ENCODE data around the gene NDUFAF8. TPM values are rescaled to one million over a fixed set of nuclear protein-coding genes. Genes with fewer than 3 reads are reported as not detected.

The NDUFAF8 gene
- total RNA-seq, 4 donors from 2014 or later: 22.3 to 35.4 (median 29.9) TPM; not detected in 1

- TF ChIP-seq CTCF (IDR thresholded peaks at IDR 0.05) (no peak), POLR2A (IDR thresholded peaks at IDR 0.05) (no peak), EP300 (IDR thresholded peaks at IDR 0.05; ENCODE audit: low read depth) (no peak), POLR2AphosphoS5 (IDR thresholded peaks at IDR 0.05) (no peak)
- H3K4me3 ChIP-seq: no peak overlapping the region
- DNase-seq: no peak
- H3K9me3 ChIP-seq: no peaks in the 10 kb centered on the region
- no peaks in the 10 kb centered on the region for H3K27me3 ChIP-seq
- in situ Hi-C loops (cut with MboI; ENCODE audit: low pct_ligation_motif_present in 1 of 4, low pct_unique_long_range_greater_than_20kb in 1 of 4, low sequenced_read_pairs in 3 of 4): loop anchor here in 3 of 4 donors (25.0 kb wide), 2 partner anchors 220 to 345 kb away; no protein-coding TSS in a partner anchor
- H3K4me1 ChIP-seq: no peaks in the 10 kb centered on the region
- H3K27ac ChIP-seq: no peak overlapping the region
- intact Hi-C loops (cut with DNase I; ENCODE audit: low total_unique reads): no loop called here
- 93% methylated on average over 6 of the region's 6 CpGs; no CpG with 5 or more reads in 1 of the 2 donors for WGBS, 2 donors (ENCODE audit: low coverage in 1 of 2)
- peaks cover 0 to 41% (median 7%) of the 10 kb centered on the region in 4 donors for H3K36me3 ChIP-seq
These were observed 28.4 kb downstream of the NDUFAF8 start for GRCh38 chr17:81267390-81268067.

GRCh38 chr17:81270279-81270678 lies 31.2 kb downstream of the NDUFAF8 start:
- DNase-seq: no peak
- in situ Hi-C loops (cut with MboI; ENCODE audit: low pct_ligation_motif_present in 1 of 4, low pct_unique_long_range_greater_than_20kb in 1 of 4, low sequenced_read_pairs in 3 of 4) (loop anchor here in 3 of 4 donors (25.0 kb wide), 2 partner anchors 217 to 342 kb away; no protein-coding TSS in a partner anchor), intact Hi-C loops (cut with DNase I; ENCODE audit: low total_unique reads) (no loop called here)
- Histone ChIP-seq H3K36me3 (peaks cover 0 to 58% (median 9%) of the 10 kb centered on the region in 4 donors), H3K4me1 (no peaks in the 10 kb centered on the region), H3K4me3 (no peak overlapping the region), H3K9me3 (no peaks in the 10 kb centered on the region), H3K27me3 (no peaks in the 10 kb centered on the region), H3K27ac (no peak overlapping the region)
- WGBS, 2 donors (ENCODE audit: low coverage in 1 of 2): 95% methylated on average over 18 of the region's 18 CpGs; no CpG with 5 or more reads in 1 of the 2 donors
- no peak for TF ChIP-seq CTCF (IDR thresholded peaks at IDR 0.05)
- TF ChIP-seq EP300 (IDR thresholded peaks at IDR 0.05; ENCODE audit: low read depth): no peak

- no peak for TF ChIP-seq EP300 (IDR thresholded peaks at IDR 0.05; ENCODE audit: low read depth)
- Histone ChIP-seq H3K4me1 (no peaks in the 10 kb centered on the region), H3K27me3 (no peaks in the 10 kb centered on the region), H3K4me3 (no peak overlapping the region), H3K36me3 (peaks cover 0 to 57% (median 9%) of the 10 kb centered on the region in 4 donors), H3K27ac (no peak overlapping the region), H3K9me3 (no peaks in the 10 kb centered on the region)
- intact Hi-C loops (cut with DNase I; ENCODE audit: low total_unique reads) (no loop called here), in situ Hi-C loops (cut with MboI; ENCODE audit: low pct_ligation_motif_present in 1 of 4, low pct_unique_long_range_greater_than_20kb in 1 of 4, low sequenced_read_pairs in 3 of 4) (loop anchor here in 3 of 4 donors (25.0 kb wide), 2 partner anchors 216 to 341 kb away; no protein-coding TSS in a partner anchor)
- WGBS, 2 donors (ENCODE audit: low coverage in 1 of 2): 98% methylated on average over 12 of the region's 12 CpGs; no CpG with 5 or more reads in 1 of the 2 donors
- DNase-seq: no peak
These were observed 32.1 kb downstream of the NDUFAF8 start for GRCh38 chr17:81271226-81271625.

GRCh38 chr17:81272616-81273015 lies 33.5 kb downstream of the NDUFAF8 start:
- Histone ChIP-seq H3K27ac (no peak overlapping the region), H3K4me1 (peaks cover 1 to 10% (median 9%) of the 10 kb centered on the region in 4 donors), H3K4me3 (no peak overlapping the region), H3K9me3 (no peaks in the 10 kb centered on the region), H3K27me3 (no peaks in the 10 kb centered on the region), H3K36me3 (peaks cover 0 to 58% (median 7%) of the 10 kb centered on the region in 4 donors)
- in situ Hi-C loops (cut with MboI; ENCODE audit: low pct_ligation_motif_present in 1 of 4, low pct_unique_long_range_greater_than_20kb in 1 of 4, low sequenced_read_pairs in 3 of 4): loop anchor here in 3 of 4 donors (25.0 kb wide), 2 partner anchors 215 to 340 kb away; no protein-coding TSS in a partner anchor
- DNase-seq: no peak
- TF ChIP-seq EP300 (IDR thresholded peaks at IDR 0.05; ENCODE audit: low read depth) (no peak), POLR2AphosphoS5 (IDR thresholded peaks at IDR 0.05) (no peak), POLR2A (IDR thresholded peaks at IDR 0.05) (no peak), CTCF (IDR thresholded peaks at IDR 0.05) (no peak)
- 67 to 82% methylated on average over 6 to 12 of the region's 12 CpGs for WGBS, 2 donors (ENCODE audit: low coverage in 1 of 2)
- intact Hi-C loops (cut with DNase I; ENCODE audit: low total_unique reads): no loop called here

Data from transverse colon (tissue), 4 donors.